Calu3 (cell line): ENCODE data around the gene MBD5. TPM values are rescaled to one million over a fixed set of nuclear protein-coding genes. Genes with fewer than 3 reads are reported as not detected.

Source experiments
- BruUV-seq: library from RNA; stranded (reverse); fragments of 400-500 nt; replicated peaks from 2 replicates; lab custom pipeline; 2021; lab: Mats Ljungman, UMichigan
- CTCF ChIA-PET: fragments of 300-600 bp; sonication (Branson Sonifier 250); formaldehyde crosslinking; loops from one replicate; lab custom pipeline; 2022; ENCODE audit warnings: antibody characterized with exemption; lab: Charles Lee
- DNase-seq: peaks from one replicate; pipeline ENCODE4 v3.0.0; 2022
- H3K27ac Mint-ChIP-seq: one replicate; pipeline ENCODE4 v1.8.0; 2022; ENCODE audit warnings: mixed read lengths; ENCODE audit not compliant: unreplicated experiment
- H3K27me3 Mint-ChIP-seq: one replicate; pipeline ENCODE4 v1.8.0; 2022; ENCODE audit warnings: mixed read lengths; ENCODE audit not compliant: unreplicated experiment
- H3K36me3 Mint-ChIP-seq: one replicate; pipeline ENCODE4 v1.8.0; 2022; ENCODE audit warnings: mild to moderate bottlenecking, moderate library complexity, mixed read lengths; ENCODE audit not compliant: insufficient read depth, unreplicated experiment
- H3K4me1 Mint-ChIP-seq: one replicate; pipeline ENCODE4 v1.8.0; 2022; ENCODE audit warnings: mild to moderate bottlenecking, low read depth, mixed read lengths; ENCODE audit not compliant: unreplicated experiment
- H3K4me3 Mint-ChIP-seq: one replicate; pipeline ENCODE4 v1.8.0; 2022; ENCODE audit warnings: mild to moderate bottlenecking, low read depth, moderate library complexity, mixed read lengths; ENCODE audit not compliant: unreplicated experiment
- H3K9me3 Mint-ChIP-seq: one replicate; pipeline ENCODE4 v1.8.0; 2022; ENCODE audit warnings: low read depth, mixed read lengths; ENCODE audit not compliant: unreplicated experiment
- intact Hi-C: fragments of 100-400 bp; cut with micrococcal nuclease; formaldehyde crosslinking; loops from one replicate; pipeline ENCODE4 v1.10.0; 2022; ENCODE audit not compliant: unreplicated experiment
- total RNA-seq: library from RNA; stranded (reverse); gene quantifications from 2 replicates; pipeline ENCODE4 v1.2.3, GENCODE V29; 2022
- TF ChIP-seq, protein P1 (sequence below): fragments of 200-600 bp; IDR thresholded peaks from one replicate; pipeline ENCODE4 v1.8.0; 2022; ENCODE audit warnings: antibody characterized with exemption; ENCODE audit not compliant: unreplicated experiment

Gene MBD5
- total RNA-seq, 1 experiment from 2014 or later, result 36.4 TPM

DNA sequence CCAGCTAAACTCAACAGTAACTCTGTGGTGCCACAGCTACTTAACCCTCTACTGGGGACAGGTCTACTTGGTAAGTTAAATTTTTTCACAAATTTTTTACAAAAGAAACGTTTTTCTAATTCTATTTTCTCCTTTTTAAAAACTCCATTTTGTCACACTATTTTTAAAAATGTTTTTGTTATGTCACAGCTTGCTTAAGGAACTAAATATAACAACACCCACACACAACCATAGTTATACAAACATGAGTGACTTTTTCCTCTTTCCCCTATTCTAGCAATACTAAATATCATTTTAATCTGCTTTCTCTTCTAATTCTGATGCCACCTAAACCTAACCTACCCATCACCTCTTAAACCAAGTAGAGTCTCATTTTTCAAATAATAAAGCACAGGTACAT is 463.2 kb downstream of the MBD5 start:
- no peaks in the 10 kb centered on the region for H3K4me1 Mint-ChIP-seq
- DNase-seq, result no peak
- H3K4me3 Mint-ChIP-seq, result no peak overlapping the region
- TF ChIP-seq, protein P1, sequence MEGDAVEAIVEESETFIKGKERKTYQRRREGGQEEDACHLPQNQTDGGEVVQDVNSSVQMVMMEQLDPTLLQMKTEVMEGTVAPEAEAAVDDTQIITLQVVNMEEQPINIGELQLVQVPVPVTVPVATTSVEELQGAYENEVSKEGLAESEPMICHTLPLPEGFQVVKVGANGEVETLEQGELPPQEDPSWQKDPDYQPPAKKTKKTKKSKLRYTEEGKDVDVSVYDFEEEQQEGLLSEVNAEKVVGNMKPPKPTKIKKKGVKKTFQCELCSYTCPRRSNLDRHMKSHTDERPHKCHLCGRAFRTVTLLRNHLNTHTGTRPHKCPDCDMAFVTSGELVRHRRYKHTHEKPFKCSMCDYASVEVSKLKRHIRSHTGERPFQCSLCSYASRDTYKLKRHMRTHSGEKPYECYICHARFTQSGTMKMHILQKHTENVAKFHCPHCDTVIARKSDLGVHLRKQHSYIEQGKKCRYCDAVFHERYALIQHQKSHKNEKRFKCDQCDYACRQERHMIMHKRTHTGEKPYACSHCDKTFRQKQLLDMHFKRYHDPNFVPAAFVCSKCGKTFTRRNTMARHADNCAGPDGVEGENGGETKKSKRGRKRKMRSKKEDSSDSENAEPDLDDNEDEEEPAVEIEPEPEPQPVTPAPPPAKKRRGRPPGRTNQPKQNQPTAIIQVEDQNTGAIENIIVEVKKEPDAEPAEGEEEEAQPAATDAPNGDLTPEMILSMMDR, result no peak
- no peaks in the 10 kb centered on the region for H3K36me3 Mint-ChIP-seq
- H3K9me3 Mint-ChIP-seq, result no peaks in the 10 kb centered on the region
- no peak overlapping the region for H3K27ac Mint-ChIP-seq
- no peaks in the 10 kb centered on the region for H3K27me3 Mint-ChIP-seq
- no TSS peak for BruUV-seq
- intact Hi-C loops, result no loop called here
- CTCF ChIA-PET, result no interaction called here

DNA sequence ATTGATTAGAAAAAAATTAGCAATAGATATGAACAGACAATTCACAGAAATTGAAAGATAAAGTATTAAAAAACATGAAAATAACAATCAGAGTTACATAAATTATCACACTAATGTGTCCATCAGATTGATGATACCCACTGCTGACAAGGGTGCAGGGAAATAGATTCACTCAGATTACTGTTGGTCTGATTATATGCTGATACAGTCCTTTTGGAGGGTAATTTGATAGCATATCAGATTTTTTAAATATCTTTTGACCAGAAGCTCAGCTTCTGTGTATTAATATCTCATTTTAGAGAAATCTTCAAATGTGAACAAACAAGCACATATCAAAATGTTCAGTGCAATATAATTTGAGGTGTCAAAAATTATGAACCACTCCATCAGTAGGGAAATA is 465.8 kb downstream of the MBD5 start:
- TF ChIP-seq, protein P1, result no peak
- DNase-seq, result no peak
- Mint-ChIP-seq H3K4me3 (no peak overlapping the region), H3K27ac (no peak overlapping the region), H3K4me1 (no peaks in the 10 kb centered on the region), H3K27me3 (no peaks in the 10 kb centered on the region), H3K9me3 (no peaks in the 10 kb centered on the region), H3K36me3 (no peaks in the 10 kb centered on the region)
- CTCF ChIA-PET, result no interaction called here
- BruUV-seq, result no TSS peak
- intact Hi-C loops, result no loop called here

DNA sequence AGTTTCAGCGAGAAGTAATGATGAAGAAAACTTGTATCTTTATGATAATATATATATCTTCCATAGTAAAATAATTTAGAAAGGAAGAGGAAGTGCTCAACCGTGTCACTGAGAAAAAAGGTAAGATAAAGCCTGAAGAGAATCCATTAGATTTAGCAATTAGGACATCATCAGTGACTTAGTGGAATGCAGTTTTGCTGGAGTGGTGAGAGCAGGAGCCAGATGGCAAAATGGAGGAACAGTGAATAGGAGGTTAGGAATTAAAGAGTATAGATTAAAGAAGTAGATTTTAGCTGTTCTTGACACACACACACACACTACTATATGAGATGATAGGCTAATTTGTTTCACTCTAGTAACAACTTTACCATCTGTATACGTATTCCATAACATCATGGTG is 466.5 kb downstream of the MBD5 start:
- H3K36me3 Mint-ChIP-seq, result no peaks in the 10 kb centered on the region

DNA sequence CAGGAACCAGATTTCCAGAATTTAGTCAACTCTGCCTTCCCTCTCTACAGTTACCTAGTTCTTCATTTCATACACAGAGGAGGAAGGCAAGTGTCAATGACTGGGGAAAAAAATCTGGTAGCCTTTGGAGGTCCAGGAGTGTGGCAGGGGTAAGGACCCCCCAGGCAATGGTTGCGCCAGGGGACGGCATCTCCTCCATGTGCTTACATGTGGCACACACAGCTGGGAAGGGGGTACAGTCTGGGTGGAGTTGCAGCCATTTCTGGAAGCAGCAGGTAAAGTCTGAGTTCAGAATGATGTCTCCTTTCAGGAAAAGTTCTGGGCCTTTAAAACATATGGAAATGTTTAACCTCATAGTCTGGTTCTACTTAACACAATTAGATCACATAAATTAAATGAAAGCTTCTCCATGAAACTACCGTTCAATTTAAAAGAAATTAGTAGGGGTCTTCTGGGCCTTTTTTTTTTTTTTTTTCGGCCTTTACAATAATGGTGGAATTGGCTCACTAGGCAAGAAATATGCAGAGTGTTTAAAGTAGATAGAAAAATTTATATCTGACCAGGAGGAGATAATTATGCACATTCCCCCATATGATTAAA is 470.0 kb downstream of the MBD5 start:
- no peaks in the 10 kb centered on the region for H3K27me3 Mint-ChIP-seq
- H3K36me3 Mint-ChIP-seq, result no peaks in the 10 kb centered on the region
- H3K4me3 Mint-ChIP-seq, result no peak overlapping the region
- BruUV-seq, result no TSS peak
- CTCF ChIA-PET, result no interaction called here
- no peaks in the 10 kb centered on the region for H3K4me1 Mint-ChIP-seq
- TF ChIP-seq, protein P1, result no peak
- no peaks in the 10 kb centered on the region for H3K9me3 Mint-ChIP-seq
- no peak overlapping the region for H3K27ac Mint-ChIP-seq
- no peak for DNase-seq
- intact Hi-C loops, result no loop called here

More for the DNA sequence above, 466.5 kb downstream of the MBD5 start:
- DNase-seq, result no peak
- TF ChIP-seq, protein P1, result no peak
- H3K9me3 Mint-ChIP-seq, result no peaks in the 10 kb centered on the region
- no peaks in the 10 kb centered on the region for H3K4me1 Mint-ChIP-seq
- intact Hi-C loops, result no loop called here
- CTCF ChIA-PET, result no interaction called here
- no peaks in the 10 kb centered on the region for H3K27me3 Mint-ChIP-seq
- H3K4me3 Mint-ChIP-seq, result no peak overlapping the region
- H3K27ac Mint-ChIP-seq, result no peak overlapping the region
- BruUV-seq, result no TSS peak
